NCI-H146 (cell line): ENCODE results near the gene CHID1.

Experiments
- DNase-seq: peaks from one replicate; lab custom pipeline; 2025; lab: John Stamatoyannopoulos, UW

The CHID1 gene

DNA sequence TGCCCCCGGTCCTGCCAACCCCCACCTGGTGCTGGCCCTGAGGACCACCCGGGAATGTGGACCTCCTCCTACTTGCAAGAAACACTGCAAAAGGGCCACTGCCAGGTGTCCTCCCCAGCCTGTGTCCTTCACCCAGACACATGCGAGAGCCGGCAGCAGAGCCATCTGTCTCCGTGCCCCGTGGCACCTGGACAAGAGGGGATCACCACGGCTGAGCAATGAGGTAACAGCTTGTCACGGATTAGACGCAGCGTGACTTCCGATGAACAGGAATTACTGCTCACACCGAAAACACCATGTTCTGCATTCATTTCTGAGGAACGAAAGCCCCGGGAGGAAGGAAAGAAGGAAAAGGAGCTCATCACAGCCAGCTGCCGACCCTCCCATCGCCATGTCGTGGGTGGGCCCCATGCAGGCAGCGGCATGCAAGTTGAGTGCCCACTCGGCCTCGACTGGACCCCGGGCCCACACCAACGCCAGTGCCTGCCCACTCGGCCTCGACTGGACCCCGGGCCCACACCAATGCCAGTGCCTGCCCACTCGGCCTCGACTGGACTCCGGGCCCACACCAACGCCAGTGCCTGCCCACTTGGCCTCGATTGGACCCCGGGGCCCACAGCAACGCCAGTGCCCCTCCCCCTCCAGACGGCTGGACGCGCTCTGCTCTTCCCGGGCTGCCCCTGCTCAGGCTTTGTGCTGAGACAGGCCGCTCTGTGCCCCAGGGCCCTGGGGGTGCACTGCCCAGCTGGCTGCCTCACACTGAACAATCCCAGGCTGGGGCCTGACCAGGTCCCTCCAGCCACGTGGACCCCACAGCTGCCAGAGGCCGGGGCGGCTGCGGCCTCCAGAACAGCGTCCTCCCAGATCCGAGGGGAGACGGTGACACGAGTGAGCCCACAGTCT lies 22.0 kb downstream of the CHID1 start:
- no peak for DNase-seq

DNA sequence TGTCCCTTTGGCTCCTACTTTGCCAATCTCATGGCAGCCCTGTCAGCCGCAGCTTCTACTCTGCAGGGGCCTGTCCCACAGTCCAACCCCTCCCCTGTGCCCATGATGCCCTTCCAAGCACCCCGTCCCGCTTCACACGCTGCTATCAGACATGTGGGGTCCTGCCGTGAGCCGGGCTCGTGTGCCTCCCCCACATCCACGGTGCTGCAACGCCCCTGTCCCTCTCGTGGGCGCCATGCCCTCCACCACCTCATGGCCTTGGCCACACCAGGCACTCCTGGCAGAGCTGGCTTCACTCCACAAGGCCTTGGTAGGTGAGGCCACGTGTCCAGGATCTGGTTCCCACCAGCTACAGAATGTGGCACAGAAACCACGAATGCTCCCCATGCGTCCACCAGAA lies 23.0 kb downstream of the CHID1 start:
- no peak for DNase-seq

DNA sequence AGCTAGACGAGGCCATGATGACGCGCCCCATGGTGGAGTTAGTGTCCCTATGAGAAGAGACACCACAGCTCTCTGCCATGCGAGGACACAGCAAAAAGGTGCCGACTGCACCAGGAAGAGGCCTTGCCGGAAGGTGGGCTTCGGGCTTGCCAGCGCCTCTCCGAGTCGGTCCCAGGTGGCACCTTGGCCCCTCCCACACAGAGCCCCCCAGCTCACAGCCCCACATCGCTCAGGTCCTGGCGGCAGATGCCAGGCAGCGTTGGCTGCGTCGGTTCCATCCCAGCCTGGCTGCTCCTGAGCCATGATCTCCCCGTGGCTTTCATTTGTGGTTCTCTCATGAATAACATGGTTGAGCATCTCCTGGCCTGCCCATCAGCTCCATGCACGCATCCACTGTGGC lies 24.0 kb downstream of the CHID1 start:
- DNase-seq: no peak

DNA sequence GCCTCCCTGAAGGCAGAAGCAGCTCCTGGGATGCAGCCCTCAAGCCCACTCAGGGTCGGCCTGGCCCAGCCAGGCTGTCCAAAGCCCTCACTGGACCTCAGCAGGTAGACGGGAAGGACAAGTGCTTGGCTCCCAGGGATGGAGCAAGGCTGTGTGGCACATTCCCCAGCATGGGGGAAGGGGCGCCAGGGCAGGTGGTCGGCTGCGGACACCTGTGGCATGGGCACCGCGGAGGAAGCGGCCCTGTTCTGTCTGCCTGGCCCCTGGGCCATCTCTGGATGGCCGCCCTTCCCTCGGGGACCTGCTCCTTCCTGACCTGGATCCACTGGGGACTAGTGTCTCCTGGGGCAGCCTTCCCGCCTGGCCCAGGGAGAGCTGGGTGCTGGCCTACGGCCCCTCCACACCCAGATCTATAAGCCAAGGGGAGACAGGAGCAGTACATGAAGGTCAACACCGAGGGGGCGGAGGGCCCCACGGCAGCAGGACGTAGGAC lies 26.0 kb downstream of the CHID1 start:
- no peak for DNase-seq

DNA sequence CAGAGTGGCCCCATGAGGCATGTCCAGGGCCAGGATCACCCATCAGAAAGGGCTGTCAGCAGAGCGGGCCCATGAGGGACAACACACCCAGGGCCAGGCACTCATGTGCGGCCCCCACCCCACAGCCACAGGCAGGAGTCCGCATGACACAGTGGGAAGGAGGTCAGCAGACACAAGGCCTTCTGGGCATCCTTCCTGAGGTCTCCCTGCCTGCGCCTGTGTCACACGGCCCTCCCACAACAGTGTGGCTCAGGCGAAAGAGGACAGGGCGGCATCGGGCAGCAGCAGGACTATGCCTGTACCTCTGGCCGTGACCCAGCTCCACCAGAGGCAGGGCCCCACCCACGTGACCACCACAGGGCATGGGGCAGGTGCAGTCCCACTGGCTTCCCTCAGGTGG lies 27.1 kb downstream of the CHID1 start:
- no peak for DNase-seq

DNA sequence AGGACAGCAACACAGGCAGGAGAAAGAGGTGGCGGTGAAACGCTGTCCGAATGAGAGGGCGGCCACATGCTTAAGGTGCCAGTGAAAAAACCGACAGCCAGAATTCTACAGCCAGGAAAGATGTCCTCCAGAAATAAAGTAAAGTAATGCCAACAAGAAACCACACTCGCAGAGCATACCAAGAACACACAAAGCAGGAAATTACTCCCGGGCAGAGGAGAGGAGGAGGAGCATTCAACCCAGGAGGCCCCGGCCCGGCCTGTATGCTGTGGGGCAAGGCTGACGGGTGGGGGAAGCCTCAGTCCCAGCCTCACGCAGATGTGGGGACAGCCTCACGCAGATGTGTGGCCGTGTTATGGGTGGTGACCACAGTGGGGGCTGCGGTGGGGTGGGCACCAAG lies 28.0 kb downstream of the CHID1 start:
- no peak for DNase-seq

DNA sequence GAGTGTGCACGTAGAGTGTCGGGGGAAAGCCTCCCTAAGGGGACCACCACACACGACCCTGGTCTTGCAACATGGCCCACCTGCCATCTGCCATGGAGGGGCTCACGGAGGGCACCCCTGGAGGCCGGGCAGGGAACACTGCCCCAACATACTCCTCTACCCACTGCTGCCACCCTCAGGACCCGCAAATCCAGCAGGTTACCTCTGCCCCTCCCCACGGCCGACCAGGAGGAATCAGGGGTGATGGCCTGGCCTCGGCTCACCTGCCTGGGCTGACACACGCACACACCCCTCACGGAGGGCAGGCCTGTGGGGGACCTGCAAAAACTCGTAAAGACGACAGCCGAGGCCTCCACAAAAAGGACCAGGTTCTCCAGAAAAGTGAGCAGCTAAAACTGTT lies 30.2 kb downstream of the CHID1 start:
- no peak for DNase-seq

DNA sequence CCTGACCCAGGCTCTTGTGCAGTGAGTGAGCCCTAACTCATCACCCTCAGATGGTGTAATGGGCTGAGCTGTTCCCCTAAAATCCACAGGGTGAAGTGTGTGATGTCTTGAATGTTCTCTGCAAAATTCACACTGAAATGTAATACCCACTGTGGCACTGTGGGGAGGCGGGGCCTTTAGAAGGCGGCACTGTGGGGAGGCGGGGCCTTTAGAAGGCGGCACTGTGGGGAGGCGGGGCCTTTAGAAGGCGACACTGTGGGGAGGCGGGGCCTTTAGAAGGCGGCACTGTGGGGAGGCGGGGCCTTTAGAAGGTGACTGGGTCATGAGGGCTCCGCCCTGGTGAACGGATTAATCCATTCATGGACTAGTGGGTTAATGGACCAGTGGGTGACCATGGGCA lies 33.0 kb downstream of the CHID1 start:
- no peak for DNase-seq

DNA sequence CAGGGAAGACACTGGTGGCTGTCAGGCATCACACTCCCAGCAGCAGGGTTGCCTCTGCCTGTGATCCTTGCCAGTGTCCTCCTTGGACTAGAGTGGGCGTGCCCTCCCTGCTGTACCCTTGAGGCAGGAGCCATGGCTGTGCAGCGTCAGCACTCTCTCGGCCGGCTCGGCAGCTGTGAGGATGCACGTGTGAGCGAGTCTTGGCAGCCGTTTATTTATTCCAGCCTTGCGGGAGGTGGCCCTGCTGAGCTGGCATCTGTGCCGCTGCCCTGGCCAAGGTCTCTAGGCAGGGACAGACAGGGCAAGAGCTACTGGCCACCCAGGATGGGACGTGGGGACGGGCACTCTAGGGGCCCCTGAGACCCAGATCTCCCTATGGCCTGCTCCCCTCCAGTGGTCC lies 34.1 kb downstream of the CHID1 start:
- DNase-seq: no peak

DNA sequence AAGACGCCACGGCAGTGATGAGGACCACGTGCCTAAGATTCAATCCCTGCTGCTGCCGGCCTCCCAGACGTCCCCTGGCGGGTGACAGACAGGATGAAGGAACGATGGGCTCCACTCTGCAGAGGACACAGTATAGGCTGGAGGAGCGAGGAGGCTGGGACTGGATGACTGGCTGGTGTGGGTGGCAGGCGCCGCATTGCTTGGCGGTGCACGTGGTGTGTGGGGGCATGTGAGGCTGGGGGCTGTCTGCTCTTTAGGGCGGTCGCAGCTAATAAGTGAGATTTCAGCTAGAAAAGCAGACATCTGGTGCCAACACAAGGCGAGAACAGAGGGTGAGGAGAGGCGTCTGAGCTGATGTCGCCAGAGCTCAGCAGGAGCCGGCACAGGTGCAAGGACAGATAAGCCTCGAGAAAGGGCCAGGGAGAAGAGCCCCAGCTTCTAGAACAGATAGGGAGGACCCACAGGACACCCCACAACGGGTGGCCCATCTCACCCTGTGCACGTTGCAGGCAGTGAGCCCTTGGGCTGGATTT lies 34.8 kb downstream of the CHID1 start:
- no peak for DNase-seq

DNA sequence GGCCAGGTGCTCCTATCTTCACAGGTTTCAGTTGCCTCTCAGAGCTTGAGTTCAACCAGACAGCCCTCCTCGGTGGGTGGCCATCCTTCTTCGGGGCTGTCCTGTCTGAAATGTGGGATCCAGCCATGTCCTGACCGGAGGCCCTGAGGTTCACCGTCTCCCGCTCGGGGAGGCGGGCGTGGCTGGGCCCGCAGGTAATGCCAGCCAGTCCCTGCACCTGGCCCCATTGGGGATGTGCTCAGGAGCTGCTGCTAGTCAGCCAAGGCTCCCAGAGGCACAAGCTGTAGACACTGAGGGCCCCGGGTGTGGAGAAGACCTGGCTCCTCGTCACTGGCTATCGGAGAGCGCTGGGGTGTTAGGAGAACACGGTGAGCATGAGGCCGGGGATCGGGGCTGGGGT lies 35.4 kb downstream of the CHID1 start:
- no peak for DNase-seq

DNA sequence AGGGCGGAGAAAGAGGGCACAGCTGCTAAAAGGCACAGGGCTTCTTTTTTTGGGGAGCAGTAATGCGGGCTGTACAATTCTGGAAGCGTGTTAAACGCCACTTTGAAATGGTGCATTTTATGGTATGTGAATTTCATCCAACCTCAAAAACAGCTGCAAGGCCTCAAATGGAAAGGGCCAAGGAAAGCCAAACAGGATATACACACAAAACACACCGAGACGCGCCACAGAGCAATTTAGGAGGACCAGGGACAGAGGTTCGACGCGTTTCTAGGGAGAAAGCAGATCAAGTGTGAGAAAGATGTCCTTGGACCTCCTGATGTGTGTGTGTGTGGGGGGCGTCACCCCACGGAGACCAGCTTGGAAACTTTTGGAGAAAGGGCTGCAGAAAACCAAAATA lies 36.9 kb downstream of the CHID1 start:
- no peak for DNase-seq

DNA sequence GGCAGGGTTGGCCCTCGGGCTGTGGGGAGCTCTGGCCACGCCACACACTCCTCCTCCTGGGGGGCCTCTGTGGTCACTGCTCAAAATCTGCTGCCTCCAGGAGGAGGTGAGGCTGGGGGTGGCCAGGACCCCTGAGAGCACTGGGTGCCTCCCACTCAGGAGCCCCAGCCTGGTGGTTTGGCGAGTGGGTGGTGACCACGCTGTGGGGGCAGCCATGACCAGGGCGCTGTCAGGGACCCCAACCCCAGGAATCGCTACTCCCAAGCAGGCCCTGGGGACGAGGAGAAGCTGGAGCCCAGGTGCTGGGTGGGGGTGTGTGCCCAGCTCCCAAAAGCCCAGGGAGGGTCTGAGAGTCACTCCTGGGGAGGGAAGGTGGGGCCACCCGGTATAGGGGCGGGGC lies 37.8 kb downstream of the CHID1 start:
- no peak for DNase-seq

DNA sequence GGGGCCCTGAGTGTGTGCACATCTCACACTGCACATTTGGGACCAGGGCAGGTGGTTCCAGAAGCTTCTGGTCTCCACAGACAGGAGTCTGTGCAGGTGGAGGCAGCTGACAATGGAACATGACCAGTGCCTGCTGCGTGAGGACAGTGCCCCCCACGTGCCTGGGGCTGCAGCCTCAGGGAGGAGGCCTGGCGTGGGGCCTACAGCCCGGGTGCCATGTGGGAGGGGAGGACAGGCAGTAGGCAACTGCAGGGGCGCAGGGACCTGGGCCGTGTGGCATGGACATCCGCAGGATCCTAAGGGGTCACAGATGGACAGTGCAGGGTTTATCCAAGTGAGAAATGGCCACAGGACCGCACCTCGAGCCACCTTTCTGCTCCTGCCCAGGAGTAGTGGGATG lies 39.1 kb downstream of the CHID1 start:
- no peak for DNase-seq

DNA sequence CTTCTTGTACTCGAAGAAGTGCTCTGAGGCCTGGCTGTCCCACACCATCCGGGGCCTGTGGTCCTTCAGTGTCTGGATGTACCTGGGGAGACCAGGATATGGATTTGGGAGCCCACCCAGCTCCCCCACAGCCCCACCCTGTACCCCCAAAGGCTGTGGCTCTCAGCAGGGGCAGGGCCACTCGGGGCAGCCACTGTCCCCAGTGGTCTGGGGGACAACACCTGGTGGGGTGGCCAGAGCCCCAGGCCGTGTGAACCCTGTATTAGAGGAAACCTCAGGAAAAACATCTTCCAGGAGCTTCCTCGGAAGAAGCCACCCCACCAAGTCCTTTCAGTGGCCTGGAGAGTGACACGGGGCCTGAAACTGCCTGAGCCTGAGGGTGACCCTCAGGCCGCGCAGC lies 40.2 kb downstream of the CHID1 start:
- DNase-seq: no peak

DNA sequence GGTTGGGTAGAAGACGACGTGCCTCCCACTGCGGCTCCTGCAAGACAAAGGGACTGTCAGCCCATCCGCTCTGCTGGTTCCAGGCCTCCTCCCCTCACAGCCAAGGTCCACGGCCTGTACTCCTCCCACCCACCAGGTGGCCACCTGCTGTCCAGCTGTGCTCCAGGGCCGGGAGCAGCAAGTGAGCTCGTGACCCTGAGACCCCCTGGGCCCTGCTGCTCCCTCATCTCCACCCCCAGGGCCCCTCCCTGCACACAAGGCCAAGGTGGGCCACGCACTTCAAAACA lies 40.5 kb downstream of the CHID1 start:
- no peak for DNase-seq

DNA sequence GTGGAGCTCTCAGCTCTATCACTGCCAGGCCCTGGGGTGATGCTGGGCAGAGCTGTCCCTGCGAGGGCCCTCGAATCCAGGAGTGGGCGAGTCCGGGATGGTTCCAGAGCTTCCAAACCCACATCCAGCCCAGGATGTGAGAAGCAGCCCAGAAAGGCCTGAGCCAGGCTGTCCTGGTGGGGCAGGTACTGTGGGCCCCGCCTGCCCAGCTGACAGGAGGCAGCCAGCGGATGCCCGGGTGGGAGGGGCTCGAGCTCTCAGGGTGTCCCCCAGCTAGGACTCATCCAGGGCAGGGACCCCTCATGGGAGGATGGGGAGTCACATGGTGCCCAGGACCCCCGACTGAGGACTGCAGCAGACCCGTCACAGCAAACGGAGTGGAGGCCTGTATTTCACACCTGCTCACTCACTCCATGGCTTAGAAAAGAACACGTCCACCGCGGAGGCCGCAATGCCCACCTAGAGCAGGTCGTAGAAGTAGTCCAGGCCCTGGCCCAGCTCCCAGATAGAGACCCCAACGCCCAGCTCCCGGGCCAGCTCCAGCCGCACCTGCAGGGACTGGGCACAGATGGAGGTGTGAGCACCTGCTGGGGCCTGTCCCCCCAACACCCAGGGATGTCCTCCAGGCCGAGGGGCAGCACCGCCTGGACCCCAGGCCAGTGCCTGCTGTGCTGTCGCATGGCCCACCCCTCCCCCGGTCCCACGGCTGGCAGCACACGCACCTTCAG lies 41.0 kb downstream of the CHID1 start:
- DNase-seq: no peak

DNA sequence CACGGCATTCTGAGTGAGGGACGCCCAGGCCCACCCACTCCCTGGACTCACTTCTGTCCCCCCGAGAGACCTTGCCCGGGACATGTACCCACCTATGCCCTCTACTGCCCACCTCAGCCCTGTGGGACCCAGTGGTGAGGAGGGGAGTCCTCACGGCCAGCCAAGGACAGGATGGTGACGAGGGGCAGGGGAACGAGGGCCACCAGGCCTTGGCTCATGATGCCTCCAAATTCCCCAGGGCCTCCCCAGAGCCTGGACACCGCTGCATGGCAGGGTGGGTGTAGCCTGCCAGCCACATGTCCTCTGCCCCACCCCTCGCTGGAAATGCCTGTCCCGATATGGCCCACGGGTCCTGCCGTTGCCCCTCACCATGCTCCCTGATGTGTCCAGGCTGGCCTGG lies 41.8 kb downstream of the CHID1 start:
- no peak for DNase-seq

DNA sequence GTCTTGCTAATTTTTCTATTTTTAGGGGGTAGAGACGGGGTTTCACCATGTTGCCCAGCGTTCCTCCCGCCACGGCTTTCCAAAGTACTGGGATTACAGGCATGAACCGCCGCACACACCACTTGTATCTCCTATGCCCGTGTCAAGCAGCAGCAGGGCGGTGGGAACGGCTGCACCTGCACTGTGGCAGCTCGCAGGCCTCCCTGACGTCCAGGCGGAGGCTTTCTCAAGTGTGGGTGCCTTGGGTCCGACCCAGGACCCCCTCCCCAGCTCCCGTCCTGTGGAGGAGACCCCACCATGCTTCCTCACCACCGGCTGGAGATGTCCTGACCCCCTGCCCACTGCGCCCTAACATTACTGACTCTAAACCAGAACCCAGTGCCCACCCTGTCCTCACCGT lies 42.2 kb downstream of the CHID1 start:
- DNase-seq: no peak

DNA sequence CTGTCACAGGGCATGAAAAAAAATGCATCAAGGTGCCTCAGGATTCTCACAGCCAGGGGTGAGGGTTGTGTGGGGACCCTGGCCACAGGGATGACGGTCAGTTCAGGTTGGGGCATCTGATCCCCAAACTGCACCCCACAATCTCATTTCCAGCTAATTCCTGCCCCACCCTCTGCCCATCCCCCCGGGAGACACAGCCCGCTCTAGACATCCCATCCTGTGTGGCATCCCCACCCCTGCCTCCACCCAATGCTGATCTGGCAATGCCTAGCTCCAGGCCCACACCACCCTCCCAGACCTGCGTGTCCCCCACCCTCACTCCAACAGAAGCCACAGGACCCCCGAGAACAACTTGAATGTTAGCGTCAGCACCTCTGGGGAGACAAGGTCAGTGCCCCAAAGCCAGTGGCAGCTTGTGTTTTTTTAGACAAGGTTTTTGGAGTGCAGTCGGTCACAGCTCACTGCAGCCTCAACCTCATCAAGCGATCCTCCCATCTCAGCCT lies 42.7 kb downstream of the CHID1 start:
- no peak for DNase-seq

DNA sequence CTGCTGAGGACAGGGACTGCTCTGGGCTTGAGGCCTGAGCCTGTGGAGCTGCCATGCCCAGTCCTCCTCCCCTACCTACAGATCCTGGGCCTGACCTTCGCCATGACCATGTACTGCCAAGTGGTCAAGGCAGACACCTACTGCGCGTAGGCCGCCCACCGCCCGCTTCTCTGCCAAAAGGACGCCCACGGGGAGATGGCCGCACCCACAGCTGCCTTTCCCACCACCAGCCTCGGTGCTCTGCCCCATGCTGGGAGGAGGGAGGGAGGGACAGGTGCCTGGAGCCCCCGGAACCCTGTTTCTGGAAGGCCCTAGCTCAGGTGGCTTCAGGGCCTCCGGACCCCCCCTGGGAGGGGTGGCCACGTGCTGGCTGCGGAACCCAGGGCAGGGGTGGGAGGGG lies 44.1 kb downstream of the CHID1 start:
- DNase-seq: no peak

DNA sequence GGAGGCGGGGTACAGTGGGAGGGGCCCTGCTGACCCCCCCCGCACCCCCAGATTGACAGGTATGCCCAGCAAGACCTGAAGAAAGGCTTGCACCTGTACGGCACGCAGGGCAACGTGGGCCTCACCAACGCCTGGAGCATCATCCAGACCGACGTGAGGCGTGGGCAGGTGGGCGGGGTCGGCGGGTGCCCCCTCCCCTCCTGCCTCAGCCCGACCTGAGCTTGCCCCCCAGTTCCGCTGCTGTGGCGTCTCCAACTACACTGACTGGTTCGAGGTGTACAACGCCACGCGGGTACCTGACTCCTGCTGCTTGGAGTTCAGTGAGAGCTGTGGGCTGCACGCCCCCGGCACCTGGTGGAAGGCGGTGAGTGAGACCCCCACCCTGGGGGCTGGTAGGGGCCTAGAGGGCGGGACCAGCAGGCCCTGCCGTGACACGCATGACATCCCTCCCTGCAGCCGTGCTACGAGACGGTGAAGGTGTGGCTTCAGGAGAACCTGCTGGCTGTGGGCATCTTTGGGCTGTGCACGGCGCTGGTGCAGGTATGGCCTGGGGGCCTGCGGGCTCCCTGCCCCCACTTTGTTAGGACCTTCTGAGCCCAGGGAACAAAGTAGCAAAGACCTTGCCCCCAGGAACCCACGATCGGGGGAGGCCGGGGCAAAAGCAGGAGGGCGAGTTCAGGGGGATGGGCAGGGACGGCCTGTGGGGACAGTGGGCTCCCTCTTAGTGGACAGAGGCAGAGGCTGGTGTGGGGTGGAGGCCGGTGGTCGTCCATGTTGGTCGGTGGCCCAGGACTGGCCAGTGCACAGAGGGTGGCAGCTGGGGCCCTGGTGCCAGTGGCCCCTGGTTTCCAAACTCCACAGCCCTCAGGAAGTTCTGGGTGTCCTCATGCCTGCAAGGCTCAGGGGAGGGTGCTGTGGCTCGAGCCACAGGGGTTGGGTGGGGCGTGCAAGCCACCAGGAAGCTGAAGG lies 44.9 kb downstream of the CHID1 start:
- no peak for DNase-seq
